ENCODE measurements around the gene AK3. TPM values are rescaled to one million over a fixed set of nuclear protein-coding genes. Genes with fewer than 3 reads are reported as not detected.

Gene AK3
- total and polyA plus RNA-seq, 2 donors (not counting 3 experiments of a cell fraction or from before 2014, with no cell fraction given), result 20.6 to 42.3 TPM

GRCh38 chr9:4732890-4733289, 8.1 kb downstream of the AK3 start:
- no peaks in the 10 kb centered on the region for H4K20me1 ChIP-seq (replicated peaks; ENCODE audit: control insufficient read depth, extremely low read depth, insufficient read depth, low read length)
- no peak overlapping the region for H3K27ac ChIP-seq (ENCODE audit: insufficient read depth, low read depth, low read length)
- intact Hi-C loops (cut with micrococcal nuclease) (no loop called here), dilution Hi-C loops (cut with MboI; ENCODE audit: extremely low pct_ligation_motif_present, low sequenced_read_pairs) (no loop called here)
- no peaks in the 10 kb centered on the region for H3K4me1 ChIP-seq (ENCODE audit: control insufficient read depth, extremely low read depth, insufficient read depth, low read length)
- no peak overlapping the region for H3K9ac ChIP-seq (replicated peaks; ENCODE audit: extremely low read depth, insufficient read depth, low read length)
- no peaks in the 10 kb centered on the region for H3K36me3 ChIP-seq (ENCODE audit: control insufficient read depth in 2 of 2, extremely low read depth in 1 of 2, insufficient read depth in 2 of 2, low read length in 2 of 2)
- POLR2A ChIA-PET, result no interaction called here
- H3K4me3 ChIP-seq (replicated peaks in 1 of 3; ENCODE audit: insufficient read depth in 1 of 3, low read depth in 1 of 3, low read length in 3 of 3), result no peak overlapping the region
- H3K9me3 ChIP-seq (replicated peaks; ENCODE audit: control insufficient read depth, insufficient read depth, low read length), result no peaks in the 10 kb centered on the region
- no peak overlapping the region for H3K4me2 ChIP-seq (ENCODE audit: insufficient read depth, low read length)
- peaks cover 25% of the 10 kb centered on the region for H3K79me2 ChIP-seq (ENCODE audit: control insufficient read depth, insufficient read depth, low read length)
- H2AFZ ChIP-seq (ENCODE audit: low read depth, low read length), result no peak overlapping the region
- no peaks in the 10 kb centered on the region for H3K9me1 ChIP-seq (replicated peaks; ENCODE audit: control insufficient read depth, extremely low read depth, insufficient read depth, low read length)
- TF ChIP-seq POLR2AphosphoS5 (IDR thresholded peaks at IDR 0.05; ENCODE audit: insufficient read depth, low read depth, low read length) (no peak), GATA2 (IDR thresholded peaks at IDR 0.05; ENCODE audit: insufficient read depth, insufficient read length, low read depth, low read length) (no peak), POLR2A (IDR thresholded peaks at IDR 0.05; ENCODE audit: low read depth, low read length) (no peak), FOS (IDR thresholded peaks at IDR 0.05; ENCODE audit: borderline replicate concordance, insufficient read depth, low read length) (no peak), JUN (IDR thresholded peaks at IDR 0.05; ENCODE audit: borderline replicate concordance, insufficient read depth, insufficient read length, low read depth) (no peak), CTCF (IDR thresholded peaks at IDR 0.05; ENCODE audit: extremely low read depth in 1 of 2, insufficient read depth in 1 of 2, low read depth in 1 of 2, low read length in 2 of 2) (no peak), EZH2 (IDR thresholded peaks at IDR 0.05; ENCODE audit: borderline replicate concordance, low read depth, low read length, severe bottlenecking) (no peak), MYC (IDR thresholded peaks at IDR 0.05; ENCODE audit: low read depth, low read length) (no peak)
- TF ChIP-seq, protein P1, sequence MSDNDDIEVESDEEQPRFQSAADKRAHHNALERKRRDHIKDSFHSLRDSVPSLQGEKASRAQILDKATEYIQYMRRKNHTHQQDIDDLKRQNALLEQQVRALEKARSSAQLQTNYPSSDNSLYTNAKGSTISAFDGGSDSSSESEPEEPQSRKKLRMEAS (IDR thresholded peaks at IDR 0.05; ENCODE audit: insufficient read depth, insufficient read length), result no peak
- CTCF ChIA-PET, result interaction anchor here (1.6 kb wide), 1 partner anchor 17 kb away, joined by 4 read pairs; no protein-coding TSS in a partner anchor
- FAIRE-seq (no peak), DNase-seq (ENCODE audit: low read depth, low spot score) (no peak)
- BruUV-seq (replicated peaks), result no TSS peak
- H3K27me3 ChIP-seq (ENCODE audit: control insufficient read depth in 2 of 2, insufficient read depth in 2 of 2, low read length in 2 of 2), result no peaks in the 10 kb centered on the region
